Neural progenitor cell (in vitro differentiated cells): ENCODE measurements around the gene PHLDB2. TPM values are rescaled to one million over a fixed set of nuclear protein-coding genes. Genes with fewer than 3 reads are reported as not detected.

Experiments
- DNase-seq: peaks from one replicate; pipeline ENCODE4 v3.0.0-alpha.2; 2016; ENCODE audit warnings: low spot score
- H2AFZ ChIP-seq: fragments of 200-600 bp; sonication (generic); replicated peaks from 2 replicates; pipeline ENCODE4 v1.6.1; 2016; ENCODE audit warnings: antibody characterized with exemption
- H3F3A ChIP-seq: fragments of 200-600 bp; sonication (generic); 2 replicates; pipeline ENCODE4 v1.6.1; 2016; ENCODE audit warnings: antibody characterized with exemption, low read depth
- H3K27ac ChIP-seq: fragments of 200-600 bp; sonication (generic); 2 replicates; pipeline ENCODE4 v1.5.1; 2016; ENCODE audit warnings: mild to moderate bottlenecking
- H3K27me3 ChIP-seq: fragments of 200-600 bp; sonication (generic); 2 replicates; pipeline ENCODE4 v1.6.1; 2016; ENCODE audit warnings: mild to moderate bottlenecking, moderate library complexity
- H3K36me3 ChIP-seq: fragments of 200-600 bp; sonication (generic); 2 replicates; pipeline ENCODE4 v1.5.1; 2016
- H3K4me1 ChIP-seq: fragments of 200-600 bp; sonication (generic); 2 replicates; pipeline ENCODE4 v1.6.1; 2016; ENCODE audit warnings: mixed run types
- H3K4me2 ChIP-seq: fragments of 200-600 bp; sonication (generic); 2 replicates; pipeline ENCODE4 v1.6.1; 2016
- H3K4me3 ChIP-seq: fragments of 200-600 bp; sonication (generic); 2 replicates; pipeline ENCODE4 v1.5.1; 2016
- H3K79me2 ChIP-seq: fragments of 200-600 bp; sonication (generic); 2 replicates; pipeline ENCODE4 v1.6.1; 2016; ENCODE audit warnings: low read depth
- H3K9ac ChIP-seq: fragments of 200-600 bp; sonication (generic); 2 replicates; pipeline ENCODE4 v1.6.1; 2016
- H3K9me3 ChIP-seq: fragments of 200-600 bp; sonication (generic); 2 replicates; pipeline ENCODE4 v1.5.1; 2016; ENCODE audit warnings: low read depth
- H4K20me1 ChIP-seq: fragments of 200-600 bp; sonication (generic); 2 replicates; pipeline ENCODE4 v1.6.1; 2016; ENCODE audit warnings: low read depth
- H3K27ac Mint-ChIP-seq: 3 replicates; pipeline ENCODE4 v1.8.0; 2021; ENCODE audit warnings: mixed read lengths
- H3K27me3 Mint-ChIP-seq: 2 replicates; pipeline ENCODE4 v1.8.0; 2022; ENCODE audit warnings: low read depth, mild to moderate bottlenecking, inconsistent platforms, moderate library complexity, mixed read lengths; ENCODE audit not compliant: insufficient read depth
- H3K36me3 Mint-ChIP-seq: 3 replicates; pipeline ENCODE4 v1.8.0; 2021; ENCODE audit warnings: mixed read lengths
- H3K4me1 Mint-ChIP-seq: 3 replicates; pipeline ENCODE4 v1.8.0; 2021; ENCODE audit warnings: mixed read lengths
- H3K4me3 Mint-ChIP-seq: 3 replicates; pipeline ENCODE4 v1.8.0; 2021; ENCODE audit warnings: mild to moderate bottlenecking, moderate library complexity, mixed read lengths
- H3K9me3 Mint-ChIP-seq: 3 replicates; pipeline ENCODE4 v1.8.0; 2020; ENCODE audit warnings: mixed read lengths
- CTCF ChIP-seq: fragments of 200-600 bp; sonication (generic); IDR thresholded peaks from 2 replicates; pipeline ENCODE4 v1.5.1; 2017; ENCODE audit warnings: antibody characterized with exemption, mild to moderate bottlenecking
- EZH2 ChIP-seq: fragments of 200-600 bp; sonication (generic); IDR thresholded peaks from 2 replicates; pipeline ENCODE4 v1.6.1; 2017; ENCODE audit warnings: antibody characterized with exemption, mild to moderate bottlenecking, moderate library complexity
- EZH2phosphoT487 ChIP-seq: fragments of 200-600 bp; sonication (generic); IDR thresholded peaks from 2 replicates; pipeline ENCODE4 v1.6.1; 2017; ENCODE audit warnings: antibody characterized with exemption
- total RNA-seq: library from RNA; depleted of rRNA; stranded (reverse); fragments of >200 nt; gene quantifications from 2 replicates; pipeline ENCODE4 v1.2.3, GENCODE V29; 2015; ENCODE audit warnings: low replicate concordance

Gene PHLDB2
- total RNA-seq, 1 donor from 2014 or later = 15.9 TPM

GRCh38 chr3:112003321-112004080, 144.4 kb downstream of the PHLDB2 start:
- Mint-ChIP-seq H3K4me1 (peaks cover 55% of the 10 kb centered on the region), H3K27ac (peak overlapping the region; percentile 17), H3K27me3 (peaks cover 7% of the 10 kb centered on the region), H3K4me3 (peak overlapping the region; percentile 99), H3K9me3 (no peaks in the 10 kb centered on the region), H3K36me3 (peaks cover 56% of the 10 kb centered on the region)
- TF ChIP-seq CTCF (no peak), EZH2 (no peak), EZH2phosphoT487 (no peak)
- Histone ChIP-seq H4K20me1 (peaks cover 52% of the 10 kb centered on the region), H3K4me2 (peak overlapping the region; percentile 99), H3K4me3 (no peak overlapping the region), H3K27me3 (peaks cover 20% of the 10 kb centered on the region), H3K79me2 (peaks cover 29% of the 10 kb centered on the region), H3K4me1 (peaks cover 47% of the 10 kb centered on the region), H3K9ac (no peak overlapping the region), H3F3A (peaks cover 30% of the 10 kb centered on the region), H3K36me3 (no peaks in the 10 kb centered on the region), H3K27ac (no peak overlapping the region), H3K9me3 (no peaks in the 10 kb centered on the region), H2AFZ (no peak overlapping the region)
- DNase-seq = no peak

GRCh38 chr3:112004187-112004586, 145.1 kb downstream of the PHLDB2 start:
- H3K27ac Mint-ChIP-seq = no peak overlapping the region

GRCh38 chr3:112004669-112005068, 145.6 kb downstream of the PHLDB2 start:
- peak; percentile 27 for DNase-seq
- Histone ChIP-seq H4K20me1 (peaks cover 57% of the 10 kb centered on the region), H3K36me3 (no peaks in the 10 kb centered on the region), H3K4me2 (peak overlapping the region; percentile 99), H3K27me3 (peaks cover 20% of the 10 kb centered on the region), H3K4me3 (peak overlapping the region; percentile 13), H3K9me3 (no peaks in the 10 kb centered on the region), H3F3A (peaks cover 18% of the 10 kb centered on the region), H3K79me2 (peaks cover 28% of the 10 kb centered on the region), H3K4me1 (peaks cover 47% of the 10 kb centered on the region), H3K27ac (no peak overlapping the region), H3K9ac (no peak overlapping the region), H2AFZ (no peak overlapping the region)
- peaks cover 5% of the 10 kb centered on the region for H3K27me3 Mint-ChIP-seq
- peaks cover 67% of the 10 kb centered on the region for H3K36me3 Mint-ChIP-seq
- peak overlapping the region; percentile 99 for H3K4me3 Mint-ChIP-seq
- H3K4me1 Mint-ChIP-seq = peaks cover 61% of the 10 kb centered on the region
- H3K27ac Mint-ChIP-seq = no peak overlapping the region
- TF ChIP-seq EZH2 (no peak), CTCF (no peak), EZH2phosphoT487 (no peak)
- no peaks in the 10 kb centered on the region for H3K9me3 Mint-ChIP-seq

More at GRCh38 chr3:112004187-112004586, 145.1 kb downstream of the PHLDB2 start:
- H3K4me1 Mint-ChIP-seq = peaks cover 59% of the 10 kb centered on the region
- DNase-seq = no peak
- H3K9ac ChIP-seq = no peak overlapping the region
- no peak overlapping the region for H3K27ac ChIP-seq
- H3K36me3 Mint-ChIP-seq = peaks cover 63% of the 10 kb centered on the region
- peaks cover 55% of the 10 kb centered on the region for H4K20me1 ChIP-seq
- H3K4me2 ChIP-seq = peak overlapping the region; percentile 99
- no peaks in the 10 kb centered on the region for H3K9me3 Mint-ChIP-seq
- no peak for TF ChIP-seq EZH2
- no peak for TF ChIP-seq CTCF
- no peak for TF ChIP-seq EZH2phosphoT487
- H3K36me3 ChIP-seq = no peaks in the 10 kb centered on the region
- peak overlapping the region; percentile 13 for H3K4me3 ChIP-seq
- peaks cover 23% of the 10 kb centered on the region for H3F3A ChIP-seq
- H3K79me2 ChIP-seq = peaks cover 29% of the 10 kb centered on the region
- peak overlapping the region; percentile 99 for H3K4me3 Mint-ChIP-seq
- H3K9me3 ChIP-seq = no peaks in the 10 kb centered on the region
- peaks cover 20% of the 10 kb centered on the region for H3K27me3 ChIP-seq
- H3K27me3 Mint-ChIP-seq = peaks cover 5% of the 10 kb centered on the region
- H2AFZ ChIP-seq = no peak overlapping the region
- peaks cover 47% of the 10 kb centered on the region for H3K4me1 ChIP-seq
